HCT116 (cell line): ENCODE results near the gene APOL4.

Experiments
- ATF3 ChIP-seq: IDR thresholded peaks from 2 replicates; pipeline ENCODE4 v1.6.1; 2012
- CTCF ChIP-seq, 3 experiments: fragments of 200-600 bp in 1 of 3; sonication (generic) in 1 of 3; IDR thresholded peaks in 2 of 3; conservative IDR thresholded peaks in 1 of 3; 2 replicates each; pipeline ENCODE4 v1.5.1; 2012 to 2017; ENCODE audit warnings: low read depth in 2 of 3, low read length in 2 of 3, antibody characterized with exemption in 1 of 3, borderline replicate concordance in 1 of 3, control low read depth in 1 of 3, mild to moderate bottlenecking in 1 of 3, mixed read lengths in 1 of 3, mixed run types in 1 of 3, moderate library complexity in 1 of 3; ENCODE audit not compliant: insufficient read depth in 1 of 3
- EZH2 ChIP-seq: fragments of 200-600 bp; sonication (generic); IDR thresholded peaks from 2 replicates; pipeline ENCODE4 v1.6.1; 2017; ENCODE audit warnings: antibody characterized with exemption, mixed run types
- EZH2phosphoT487 ChIP-seq: fragments of 200-600 bp; IDR thresholded peaks from 2 replicates; pipeline ENCODE4 v1.6.1; 2018; ENCODE audit warnings: antibody characterized with exemption, borderline replicate concordance
- FOSL1 ChIP-seq: IDR thresholded peaks from 2 replicates; pipeline ENCODE4 v1.6.1; 2012; ENCODE audit warnings: low read depth
- MAX ChIP-seq: IDR thresholded peaks from 2 replicates; pipeline ENCODE4 v1.6.1; 2012
- POLR2A ChIP-seq: IDR thresholded peaks from 2 replicates; pipeline ENCODE4 v1.7.0; 2011; ENCODE audit warnings: borderline replicate concordance; ENCODE audit not compliant: insufficient read depth, insufficient read length; ENCODE audit errors: extremely low read depth
- POLR2AphosphoS5 ChIP-seq: IDR thresholded peaks from 2 replicates; pipeline ENCODE4 v1.6.1; 2011; ENCODE audit warnings: mild to moderate bottlenecking, low read depth, low read length, moderate library complexity
- REST ChIP-seq: IDR thresholded peaks from 2 replicates; pipeline ENCODE4 v1.6.1; 2012; ENCODE audit warnings: low read depth
- SIN3A ChIP-seq: IDR thresholded peaks from 2 replicates; pipeline ENCODE4 v1.6.1; 2012; ENCODE audit warnings: low read depth
- TCF7L2 ChIP-seq: IDR thresholded peaks from 2 replicates; pipeline ENCODE4 v1.7.0; 2011; ENCODE audit warnings: borderline replicate concordance, inconsistent platforms; ENCODE audit not compliant: insufficient read depth, insufficient read length; ENCODE audit errors: extremely low read depth
- ZBTB33 ChIP-seq: IDR thresholded peaks from 2 replicates; pipeline ENCODE4 v1.6.1; 2011; ENCODE audit warnings: mild to moderate bottlenecking, low read length, moderate library complexity; ENCODE audit not compliant: insufficient replicate concordance; ENCODE audit errors: extremely low read depth

GRCh38 chr22:36204001-36204631, 2.5 kb upstream of the APOL4 start:
- TF ChIP-seq CTCF (IDR thresholded peaks at IDR 0.05 in 2 of 3, conservative IDR thresholded peaks at IDR 0.05 in 1 of 3; ENCODE audit: borderline replicate concordance in 1 of 3, insufficient read depth in 1 of 3, low read depth in 2 of 3, low read length in 2 of 3) (no peak), ATF3 (no peak), POLR2AphosphoS5 (no peak), TCF7L2 (no peak), POLR2A (no peak), EZH2phosphoT487 (no peak), MAX (no peak), FOSL1 (no peak), SIN3A (no peak), EZH2 (no peak), ZBTB33 (no peak), REST (no peak)
